T-helper 2 cell (primary cell): ENCODE results near the gene HOXC12.
A peak's percentile ranks its signal among the peaks of the same experiment; 100 is the strongest.

Experiments used
- DNase-seq, 5 experiments: peaks; one replicate each; pipeline versions ENCODE4 v3.0.0 to v3.0.0-alpha.2; 2012 to 2022

The HOXC12 gene

DNA sequence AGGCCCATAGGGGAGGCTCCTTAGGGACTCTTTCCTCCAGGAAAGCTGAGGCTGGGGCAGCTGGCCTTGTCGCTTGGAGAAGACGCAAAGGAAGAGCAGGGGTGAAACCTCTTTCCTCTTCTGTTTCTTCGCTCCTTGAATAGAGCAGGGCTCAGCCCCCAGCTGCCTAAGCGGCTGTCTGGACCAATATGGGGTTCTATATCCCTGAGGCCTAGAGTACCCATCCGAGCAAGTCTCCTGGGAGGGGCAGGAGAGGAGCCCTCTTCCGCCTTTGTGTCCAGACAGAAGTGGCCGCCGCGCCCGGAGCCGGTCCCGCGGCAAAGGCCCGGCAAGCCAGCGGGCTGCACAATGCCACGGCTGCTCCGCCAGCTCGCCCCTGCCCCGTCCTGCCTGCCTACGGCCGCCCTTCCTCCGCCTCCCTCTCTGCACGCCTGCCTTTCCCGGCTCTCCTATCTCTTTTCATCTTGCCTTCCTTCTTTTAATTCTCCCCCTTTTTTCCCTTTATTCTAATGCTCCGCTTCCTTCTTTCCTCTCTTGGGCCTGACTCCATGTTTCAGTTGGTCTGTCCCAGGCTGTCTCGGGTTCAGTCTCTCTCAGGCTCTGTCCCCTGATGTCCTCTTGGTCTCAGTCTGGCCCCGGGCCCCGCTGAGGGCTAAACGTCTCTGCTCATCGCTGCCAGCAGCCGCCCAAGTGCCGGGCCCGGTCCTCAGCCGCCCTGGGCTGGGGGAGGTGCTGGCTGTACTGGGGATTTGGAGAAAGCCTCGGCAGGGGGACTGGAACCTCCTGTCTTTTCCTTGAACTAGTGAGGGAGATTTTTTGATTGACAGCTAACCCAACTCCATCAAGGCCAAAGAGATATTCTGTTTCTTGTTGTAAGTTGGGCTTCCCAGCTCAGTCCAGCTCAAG, 42.8 kb downstream of the HOXC12 start:
- no peak for DNase-seq

DNA sequence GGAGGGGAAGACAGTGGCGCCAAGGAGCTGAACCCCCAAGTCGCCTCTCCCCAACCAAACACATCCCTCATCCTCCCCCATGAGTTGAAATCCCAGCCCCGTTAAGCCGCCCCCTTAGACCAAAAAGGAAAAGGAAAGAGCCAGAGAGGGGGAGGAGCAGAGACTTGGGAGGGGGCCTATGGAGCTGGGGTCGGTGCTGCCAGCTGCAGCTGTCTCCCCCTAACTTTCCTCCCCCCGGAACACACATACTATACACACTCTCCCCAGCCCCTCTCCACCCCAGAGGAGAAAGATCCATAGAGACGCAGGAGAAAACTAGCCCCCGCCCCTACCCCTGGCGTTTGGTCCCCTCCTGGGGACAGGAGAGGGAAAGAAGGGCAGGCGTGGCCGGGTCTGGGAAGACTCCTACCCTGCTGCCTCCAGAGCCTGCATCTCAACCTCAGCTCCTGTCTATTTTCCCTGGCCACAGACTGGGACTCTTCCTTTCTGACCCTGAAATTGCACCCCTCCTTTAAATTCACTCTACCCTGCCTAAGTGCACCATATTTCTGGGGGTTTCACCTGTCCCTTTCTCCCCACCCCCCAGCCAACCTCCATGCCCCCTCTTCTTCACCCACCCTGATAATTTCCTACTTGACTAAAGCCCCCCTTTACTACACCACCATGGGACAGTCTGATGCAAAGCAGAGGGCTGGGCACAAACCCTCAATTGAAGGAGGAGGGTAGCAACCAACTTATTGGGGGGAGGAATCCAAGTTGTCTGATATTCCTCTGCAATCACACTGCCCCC, 43.6 kb downstream of the HOXC12 start:
- DNase-seq, result no peak

DNA sequence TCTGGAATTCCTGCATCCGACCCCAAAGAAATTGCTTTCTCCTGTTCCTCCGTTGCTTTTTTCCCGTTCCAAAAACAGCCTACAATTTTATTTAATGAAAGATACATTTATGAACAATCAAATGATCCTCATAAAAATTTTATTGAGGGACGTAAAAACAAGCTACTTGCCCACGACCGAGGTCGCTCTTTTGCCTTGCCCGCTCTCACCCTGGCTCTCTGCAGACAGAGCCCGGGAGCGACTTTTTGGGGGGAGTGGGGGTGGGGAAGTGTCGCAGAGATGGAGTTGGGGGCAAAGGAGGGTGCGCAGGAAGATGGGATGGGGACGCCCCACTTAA, 44.2 kb downstream of the HOXC12 start:
- DNase-seq, result no peak

DNA sequence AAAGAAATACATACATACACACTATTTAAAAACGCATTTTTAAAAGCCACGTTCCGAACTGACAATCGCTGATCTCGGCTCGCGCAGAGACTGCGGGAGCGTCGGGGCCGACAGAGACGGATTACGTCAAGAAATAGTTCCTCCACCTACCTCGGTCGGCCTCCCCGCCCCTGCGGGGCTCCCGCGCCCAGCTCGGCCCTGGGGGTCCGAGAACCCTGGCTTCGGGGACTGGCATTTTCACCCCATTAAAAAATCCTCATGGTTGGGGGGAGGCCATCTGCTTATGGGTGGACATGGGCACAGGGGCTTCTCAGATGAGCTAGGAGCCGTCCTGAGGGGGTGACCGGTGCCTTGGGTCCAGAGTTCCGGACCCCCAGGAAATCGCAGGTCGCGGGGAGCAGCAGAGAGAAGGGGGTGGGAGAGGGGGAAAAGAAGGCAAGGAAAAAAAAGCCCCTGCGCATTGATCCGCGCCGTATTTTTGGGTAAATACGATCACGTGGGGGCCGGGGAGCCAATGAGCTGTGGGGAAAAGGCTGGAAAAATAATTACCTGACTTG, 44.9 kb downstream of the HOXC12 start:
- peak in 1 of 5 experiments; percentile 58 for DNase-seq

DNA sequence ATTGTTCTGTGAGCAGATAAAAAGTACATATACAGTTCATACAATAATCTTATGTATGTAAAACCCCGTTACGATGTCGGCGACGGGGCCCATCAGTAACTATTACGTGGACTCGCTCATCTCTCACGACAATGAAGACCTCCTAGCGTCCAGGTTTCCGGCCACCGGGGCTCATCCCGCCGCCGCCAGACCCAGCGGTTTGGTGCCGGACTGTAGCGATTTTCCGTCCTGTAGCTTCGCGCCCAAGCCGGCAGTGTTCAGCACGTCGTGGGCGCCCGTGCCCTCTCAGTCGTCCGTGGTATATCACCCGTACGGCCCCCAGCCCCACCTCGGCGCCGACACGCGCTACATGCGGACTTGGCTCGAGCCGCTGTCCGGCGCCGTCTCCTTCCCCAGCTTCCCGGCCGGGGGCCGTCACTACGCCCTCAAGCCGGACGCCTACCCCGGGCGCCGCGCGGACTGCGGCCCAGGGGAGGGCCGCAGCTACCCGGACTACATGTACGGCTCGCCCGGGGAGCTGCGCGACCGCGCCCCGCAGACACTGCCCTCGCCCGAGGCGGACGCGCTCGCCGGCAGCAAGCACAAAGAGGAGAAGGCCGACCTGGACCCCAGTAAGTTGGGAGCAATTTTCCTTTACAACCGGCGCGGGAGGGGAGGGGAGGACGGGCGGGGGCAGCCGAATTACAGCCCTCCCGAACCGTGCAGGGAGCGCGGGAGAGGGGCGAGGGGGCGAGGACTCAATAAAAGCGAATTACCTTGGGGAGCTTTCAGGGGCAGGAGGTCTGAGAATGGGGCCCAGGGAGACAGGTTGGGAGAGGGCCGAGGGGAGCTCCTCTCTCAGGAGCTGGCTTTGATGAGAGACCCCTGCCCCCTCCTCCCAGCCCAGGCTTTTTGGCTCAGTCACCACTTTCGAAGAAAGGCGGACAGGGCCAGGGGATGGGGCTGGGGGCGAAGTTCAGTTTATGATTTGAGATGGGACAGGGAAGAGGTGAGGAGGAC, 45.7 kb downstream of the HOXC12 start, which contains the start of gene HOXC9:
Gene HOXC9, plus strand, starts transcription at position 46 of the 999 bp plus-strand sequence. Its CDS starts 28 bp downstream, at position 74.
- no peak for DNase-seq

DNA sequence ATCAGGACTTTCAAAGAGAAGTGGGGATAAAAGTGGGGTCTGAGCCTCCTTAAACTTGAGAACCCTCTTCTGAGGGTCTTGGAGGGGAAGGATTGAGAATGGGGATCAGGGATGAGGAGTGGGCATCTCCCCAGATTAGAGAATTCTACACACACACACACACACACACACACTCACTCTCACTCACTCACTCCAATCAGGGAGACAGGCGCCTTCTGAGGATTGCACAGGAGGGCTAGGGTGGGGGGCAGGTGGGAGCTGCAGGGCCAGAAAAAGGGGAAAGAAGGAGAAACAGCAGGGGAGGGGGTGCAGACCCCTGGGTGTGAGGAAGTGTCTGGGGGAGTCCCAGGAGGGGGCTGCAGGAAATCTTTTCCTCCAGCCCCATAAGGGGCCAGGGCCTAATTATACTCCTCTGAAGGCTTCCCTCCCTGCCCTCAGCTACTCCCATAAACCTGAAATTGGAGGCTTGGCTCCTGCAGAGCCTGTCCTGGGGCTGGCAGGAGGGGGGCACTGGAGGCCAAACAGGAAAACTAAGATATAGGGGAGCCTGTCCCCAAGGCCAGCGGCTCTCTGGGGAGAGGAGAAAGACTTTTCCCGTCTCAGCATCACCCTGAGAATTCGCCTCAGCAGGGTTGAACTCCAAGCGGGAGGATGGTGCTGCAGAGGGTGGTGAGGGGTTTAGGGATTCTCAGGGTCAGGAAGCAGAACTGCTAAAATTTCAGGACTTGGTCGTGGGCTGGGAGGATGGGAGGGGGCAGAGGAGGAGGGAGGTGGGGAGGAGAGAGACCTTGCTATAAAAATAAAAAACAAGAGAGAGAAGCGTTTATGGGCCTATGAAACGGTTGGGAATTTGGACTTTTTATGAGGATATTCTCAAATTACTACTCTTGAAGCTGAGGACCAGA, 46.8 kb downstream of the HOXC12 start:
- no peak for DNase-seq

DNA sequence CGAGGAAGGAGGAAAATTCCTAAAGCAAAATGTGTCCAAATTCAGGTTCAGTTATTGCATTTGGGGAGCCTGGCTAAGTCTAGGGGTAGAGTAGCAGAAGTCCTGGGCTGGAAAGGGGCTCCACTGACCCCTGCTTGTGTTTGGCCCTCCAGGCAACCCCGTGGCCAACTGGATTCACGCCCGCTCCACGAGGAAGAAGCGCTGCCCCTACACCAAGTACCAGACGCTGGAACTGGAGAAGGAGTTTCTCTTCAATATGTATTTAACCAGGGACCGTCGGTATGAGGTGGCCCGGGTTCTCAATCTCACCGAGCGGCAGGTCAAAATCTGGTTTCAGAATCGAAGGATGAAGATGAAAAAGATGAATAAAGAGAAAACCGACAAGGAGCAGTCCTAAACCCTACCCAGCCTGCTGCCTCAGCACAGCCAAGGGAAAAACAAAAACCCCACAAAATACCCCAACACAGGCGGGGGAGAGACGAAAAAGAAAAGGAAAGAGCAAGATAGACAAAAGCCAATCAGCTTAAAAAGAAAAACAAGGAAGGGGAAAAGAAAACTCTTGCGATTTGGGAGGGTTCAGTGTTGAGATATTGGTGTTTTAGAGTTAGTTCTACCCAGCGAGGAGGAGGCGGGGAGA, 47.7 kb downstream of the HOXC12 start:
- DNase-seq, result no peak

DNA sequence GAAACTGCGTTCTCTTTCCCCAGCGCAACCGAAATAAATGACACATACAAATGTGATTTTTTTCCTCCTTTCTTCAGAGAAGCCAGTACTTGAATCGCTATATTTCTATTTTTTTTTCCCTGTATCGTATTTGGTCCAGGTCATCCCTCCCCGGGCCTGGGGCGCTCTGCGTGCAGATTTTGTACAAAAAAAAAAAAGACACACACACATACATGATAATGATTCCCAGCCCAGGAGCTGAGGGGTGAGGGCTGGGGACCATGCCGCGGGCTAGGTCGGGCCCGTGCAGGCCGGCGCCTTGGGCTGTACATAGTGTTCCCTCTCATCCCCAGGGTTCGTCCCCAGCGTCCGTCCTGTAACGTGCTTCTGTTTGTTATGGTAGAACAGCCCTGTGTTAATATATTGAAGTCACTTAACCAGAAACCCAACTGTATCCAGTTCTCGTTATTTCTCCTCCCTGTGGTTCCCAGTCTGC, 48.2 kb downstream of the HOXC12 start:
- no peak for DNase-seq

DNA sequence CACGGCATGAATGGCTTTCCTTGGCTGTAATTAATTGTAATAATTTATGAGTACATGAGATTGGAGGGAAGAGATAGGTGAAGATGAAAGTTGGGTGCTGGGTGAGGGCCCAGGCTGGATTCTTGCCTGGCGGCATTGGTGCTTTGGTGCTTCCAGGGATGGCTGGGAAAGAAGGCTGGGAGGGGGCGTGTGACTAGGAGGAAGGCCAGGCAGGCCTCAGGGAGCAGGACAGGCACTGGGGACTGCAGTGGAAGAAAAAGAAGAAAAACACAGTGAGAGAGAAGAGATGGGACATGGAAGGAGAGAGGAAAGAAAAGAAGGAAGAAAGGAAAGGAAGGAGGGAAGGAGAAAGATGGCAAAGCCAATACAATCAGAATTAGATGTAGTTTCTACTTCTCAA, 48.9 kb downstream of the HOXC12 start:
- DNase-seq, result no peak

DNA sequence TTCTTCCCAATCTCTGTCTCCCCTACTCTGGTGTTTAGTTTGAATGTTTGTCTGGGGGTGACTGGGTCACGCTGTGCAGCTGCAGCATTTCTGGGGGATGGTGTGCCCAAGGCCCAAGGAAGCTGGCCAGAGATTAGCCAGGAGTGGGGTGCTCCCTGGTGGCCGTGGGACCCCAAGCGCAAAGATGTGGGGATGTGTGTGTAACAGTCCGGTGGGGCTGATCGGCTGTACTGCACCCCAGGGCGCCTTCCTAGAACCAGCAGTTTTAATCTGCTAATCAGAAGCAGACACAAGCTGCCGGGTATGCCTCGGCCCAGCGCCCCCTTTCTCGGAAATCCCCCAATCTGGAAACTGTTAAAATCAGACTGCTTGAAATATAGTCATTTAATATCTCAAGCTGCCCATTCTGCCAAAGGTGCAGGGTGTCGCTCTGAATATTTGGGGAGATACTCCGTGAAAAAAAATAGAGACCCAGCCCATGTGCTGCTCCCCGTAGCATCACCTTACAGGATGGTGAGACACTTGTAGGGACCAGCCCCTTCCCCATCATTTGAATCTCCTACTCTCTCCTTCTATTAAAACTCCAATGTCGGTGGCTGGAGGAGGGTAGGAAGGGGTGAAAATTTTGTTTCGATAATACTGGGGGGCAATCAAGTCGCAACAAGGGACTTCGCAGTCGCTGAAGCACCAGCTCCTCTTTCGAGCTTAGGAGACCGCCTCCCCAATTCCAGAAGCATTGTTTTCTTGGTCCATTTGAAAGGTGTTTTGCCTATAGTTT, 49.5 kb downstream of the HOXC12 start:
- DNase-seq, result no peak

DNA sequence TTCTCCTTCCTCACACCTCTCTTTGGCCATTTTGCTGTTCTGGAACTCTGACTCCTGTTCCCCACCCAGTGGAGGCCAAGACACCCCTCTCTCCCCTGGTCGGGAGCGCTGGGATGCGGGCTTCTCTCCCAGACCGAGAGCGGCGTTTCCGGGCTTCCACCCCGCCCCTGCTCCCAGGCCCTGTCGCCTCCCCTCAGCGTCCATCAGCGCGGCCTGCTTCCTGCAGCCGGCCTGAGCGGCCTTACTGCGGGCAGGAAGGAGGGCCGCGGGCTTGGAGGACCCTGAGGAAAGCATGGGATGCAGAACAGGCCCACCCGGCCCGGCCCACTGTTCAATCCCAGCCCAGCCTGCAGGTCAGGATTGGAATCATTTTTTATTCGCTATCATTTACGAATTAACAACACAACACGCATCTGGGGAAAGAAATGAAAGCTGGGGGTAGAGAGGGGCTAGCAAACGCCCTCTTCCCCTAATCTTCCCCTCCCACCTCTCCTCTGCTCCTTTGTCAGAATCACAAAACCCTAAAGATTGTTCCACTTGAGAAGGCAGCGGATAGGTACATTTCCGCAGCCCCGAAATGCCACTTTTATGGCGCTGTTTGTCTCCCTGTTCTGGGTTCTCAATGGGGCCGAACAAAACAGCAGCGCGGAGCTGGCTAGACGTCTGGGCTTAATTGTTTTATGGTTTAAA, 50.3 kb downstream of the HOXC12 start:
- DNase-seq, result no peak

DNA sequence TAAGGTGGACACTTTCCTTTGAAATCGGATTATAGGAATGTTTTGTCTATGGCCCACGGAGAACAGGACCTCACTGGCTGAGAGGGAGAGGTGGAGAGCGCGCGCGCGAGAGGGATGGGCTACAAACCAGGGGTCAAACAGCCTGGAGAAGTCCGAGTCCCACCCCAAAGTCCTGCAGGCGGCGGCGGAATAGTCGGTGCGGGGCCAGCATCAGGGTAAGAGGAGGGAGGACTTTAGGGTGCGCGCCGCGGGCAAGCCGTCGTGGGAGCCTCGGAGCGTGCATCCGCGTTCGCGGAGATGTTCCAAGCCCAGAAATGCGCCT, 50.8 kb downstream of the HOXC12 start:
- no peak for DNase-seq

DNA sequence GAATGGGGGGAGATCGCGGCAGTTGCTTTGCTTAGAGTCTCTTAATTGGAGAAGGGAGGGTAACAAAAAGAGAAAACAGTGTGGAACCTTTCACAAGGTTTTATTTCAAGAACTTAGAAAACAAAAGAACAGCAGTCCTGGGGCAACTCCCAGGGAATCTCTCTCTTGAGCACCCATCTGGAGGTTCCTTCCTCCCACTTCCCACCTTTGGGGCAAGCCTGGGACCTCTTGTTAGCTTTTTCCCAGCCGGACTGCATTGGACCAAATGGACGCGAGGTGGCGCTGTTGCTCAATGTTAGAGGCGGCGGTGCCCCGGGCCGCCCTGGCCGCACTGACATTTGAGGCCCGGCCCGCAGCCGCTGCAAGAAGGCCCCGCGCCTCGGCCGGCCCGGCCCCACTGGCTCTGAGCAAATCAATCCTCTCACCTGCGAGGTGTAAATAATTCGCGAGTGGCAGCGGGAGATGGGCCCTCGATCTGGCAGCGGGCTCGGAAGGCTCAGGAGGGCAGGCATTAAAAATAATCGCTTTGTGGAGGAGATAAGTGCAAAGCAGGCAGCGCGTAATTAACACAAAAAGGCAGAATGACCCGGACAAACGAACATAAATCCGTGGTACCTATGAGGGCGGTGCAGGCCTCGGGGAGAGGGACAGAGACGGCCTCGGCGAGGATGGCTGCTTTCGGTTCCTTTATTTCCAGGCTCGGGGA, 51.3 kb downstream of the HOXC12 start:
- DNase-seq, result peak; percentile 67 to 81 (median 76)

DNA sequence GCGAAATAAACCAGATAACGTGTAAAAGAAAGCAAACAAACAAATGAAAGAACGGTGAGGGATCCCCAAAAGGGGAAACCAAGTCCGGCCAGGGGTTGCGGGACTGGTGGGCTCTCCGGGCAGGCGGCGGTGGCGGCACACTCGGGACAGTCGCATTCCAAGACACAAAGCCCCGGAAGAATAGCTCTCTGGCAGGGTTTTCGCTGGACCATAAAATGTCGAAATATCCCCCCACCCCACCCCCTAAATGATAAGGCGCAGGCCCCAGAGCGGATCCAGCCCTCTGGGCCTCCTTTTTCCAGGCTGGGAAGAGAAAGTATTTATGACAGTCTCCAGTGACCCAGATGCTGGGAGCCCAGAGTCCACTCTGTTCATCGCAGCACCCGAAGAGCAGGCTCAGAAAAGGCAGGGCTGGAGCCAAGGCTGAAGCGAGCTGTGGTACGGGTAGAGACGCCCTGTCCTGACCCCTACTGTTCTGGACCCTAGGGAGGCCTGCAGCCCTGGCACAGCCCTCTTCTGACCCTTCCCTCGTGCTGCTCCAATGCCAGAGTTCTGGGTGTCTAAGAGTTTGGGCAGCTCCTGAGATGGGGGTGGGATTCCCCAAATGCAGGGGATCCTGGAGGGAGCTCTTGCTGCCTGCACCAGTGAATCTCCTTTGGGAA, 52.0 kb downstream of the HOXC12 start:
- DNase-seq, result no peak

DNA sequence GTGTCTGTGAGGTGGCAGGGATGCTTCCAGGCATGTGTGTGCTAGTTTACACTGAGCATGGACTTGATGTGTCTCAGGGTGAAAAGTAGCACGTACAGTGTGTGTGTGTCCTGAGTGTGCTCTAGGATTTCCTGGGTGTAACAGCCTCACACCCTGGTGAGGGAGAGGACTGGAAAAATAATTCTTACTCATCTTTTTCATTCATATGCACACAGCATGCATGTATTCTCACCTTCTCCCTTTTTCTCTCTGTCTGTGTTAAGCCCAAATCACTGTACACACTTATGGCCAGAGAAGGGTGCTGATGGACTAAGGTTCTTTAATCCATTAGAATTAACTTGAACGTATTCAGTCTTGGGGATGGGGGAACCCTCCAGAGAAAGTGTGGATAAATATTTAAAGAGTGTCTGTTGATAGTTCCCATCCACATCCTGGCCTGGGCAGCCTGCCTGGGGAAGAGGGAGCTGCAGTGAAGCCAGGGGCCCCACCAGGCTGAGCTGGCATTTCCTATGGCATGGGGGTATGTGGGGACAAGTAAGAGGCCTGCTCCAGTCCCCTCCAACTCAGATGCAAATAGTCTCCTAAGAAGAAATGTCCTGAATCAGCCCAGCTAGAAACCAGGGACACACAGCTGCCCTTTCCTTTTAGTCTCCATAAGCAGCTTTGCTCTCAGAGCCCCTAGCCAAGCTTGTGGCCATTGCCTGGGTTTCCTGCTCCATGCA, 53.0 kb downstream of the HOXC12 start:
- no peak for DNase-seq

DNA sequence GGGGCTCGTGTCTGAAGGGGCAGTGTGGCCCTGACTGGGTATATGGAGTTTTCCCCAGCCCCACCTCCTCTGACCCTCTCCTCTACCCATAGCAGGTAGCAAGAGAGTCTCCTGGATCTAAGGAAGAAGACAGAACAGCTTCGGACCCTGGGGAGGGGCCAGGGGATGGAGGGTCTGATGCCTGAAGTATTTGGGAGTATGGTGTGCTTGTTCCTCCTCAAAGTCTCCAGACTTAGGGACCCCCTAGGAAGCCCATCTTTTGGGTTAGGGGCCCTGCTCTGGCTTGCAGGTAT, 53.5 kb downstream of the HOXC12 start:
- no peak for DNase-seq
